Airway epithelial cell (primary cell): Measurements from ENCODE around the gene MTX3. TPM values are rescaled to one million over a fixed set of nuclear protein-coding genes. Genes with fewer than 3 reads are reported as not detected.

ENCODE experiments used
- total RNA-seq: library from RNA; depleted of rRNA; stranded (reverse); fragments of >200 nt; gene quantifications from 2 replicates; pipeline ENCODE4 v1.2.3, GENCODE V29; 2015

Gene MTX3
- 11.3 and 12.0 TPM in 2 replicates for total RNA-seq

GRCh38 chr5:79990598-79991507 lies at the start of gene MTX3:
MTX3 (minus strand) TSS chr5:79991262; CDS start chr5:79991238, 24 bp downstream.

GRCh38 chr5:80034962-80035821 lies 44.1 kb upstream of the MTX3 start, which contains the start of gene THBS4:
THBS4 (plus strand) TSS chr5:80035348; CDS start chr5:80035538, 190 bp downstream.

Other genes starting within 250 kb of the MTX3 start
- 0.19 and 0.42 TPM in 2 replicates for gene THBS4, start 44.1 kb upstream of the MTX3 start, total RNA-seq